HG03139 (cell line): Measurements from ENCODE around the gene TK1.
"Not testable (repeated sequence)": the region's sequence is repeated elsewhere in the genome, so short reads cannot be mapped to it uniquely, and the experiment has no call there.

Experiments
- ATAC-seq: cut with Tn5 transposase; IDR thresholded peaks from one replicate; pipeline ENCODE4 v1.9.1; 2021; ENCODE audit not compliant: unreplicated experiment

TK1 gene, protein sequence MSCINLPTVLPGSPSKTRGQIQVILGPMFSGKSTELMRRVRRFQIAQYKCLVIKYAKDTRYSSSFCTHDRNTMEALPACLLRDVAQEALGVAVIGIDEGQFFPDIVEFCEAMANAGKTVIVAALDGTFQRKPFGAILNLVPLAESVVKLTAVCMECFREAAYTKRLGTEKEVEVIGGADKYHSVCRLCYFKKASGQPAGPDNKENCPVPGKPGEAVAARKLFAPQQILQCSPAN

DNA sequence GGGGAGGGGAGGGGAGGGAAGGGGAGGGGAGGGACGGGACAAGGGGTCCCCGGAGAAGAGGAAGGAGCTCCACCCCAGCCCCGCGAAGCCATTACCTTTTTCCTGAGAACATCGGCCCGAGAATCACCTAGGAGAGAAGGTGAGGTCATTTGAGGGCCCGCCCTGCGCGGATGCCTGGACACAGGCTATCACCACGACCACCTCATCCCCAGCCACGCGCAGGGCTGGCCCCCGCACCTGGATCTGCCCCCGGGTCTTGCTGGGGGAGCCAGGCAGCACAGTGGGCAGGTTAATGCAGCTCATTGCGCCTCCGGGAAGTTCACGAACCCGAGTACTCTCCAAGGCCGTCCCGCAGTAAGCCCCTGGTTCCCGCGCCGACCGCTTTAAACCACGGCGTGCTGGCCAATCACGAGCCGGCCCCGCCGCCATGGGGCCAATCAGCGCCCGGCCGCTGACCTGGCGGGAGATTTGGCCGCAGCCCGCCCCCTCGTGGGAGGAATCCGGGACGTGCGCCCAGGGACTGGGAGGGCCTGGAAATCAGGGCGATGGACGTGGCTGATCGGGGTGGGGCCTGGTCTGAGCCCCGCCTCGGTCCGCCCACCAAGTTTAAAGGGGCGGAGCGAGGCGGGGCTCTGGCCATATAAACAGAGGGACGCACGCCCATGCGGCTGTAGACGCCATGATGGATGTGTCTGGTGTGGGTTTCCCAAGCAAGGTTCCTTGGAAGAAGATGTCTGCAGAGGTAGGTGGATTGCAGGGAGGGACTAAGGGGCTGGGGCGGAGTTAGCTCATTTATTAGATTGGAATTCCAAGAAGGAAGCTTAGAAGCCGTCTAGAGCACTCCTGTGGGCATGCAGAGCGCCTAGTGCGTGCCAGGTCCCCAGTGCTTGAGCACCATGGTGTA is at the start of gene TK1, which contains the start of gene AFMID:
TSS of gene TK1 (minus strand) at position 361 of the 904 bp plus-strand sequence. CDS start at position 303, 58 bp downstream.
TSS of gene AFMID (plus strand) at position 671 of the 904 bp plus-strand sequence. CDS start at position 680, 9 bp downstream.
- ATAC-seq, result peak; percentile 93

DNA sequence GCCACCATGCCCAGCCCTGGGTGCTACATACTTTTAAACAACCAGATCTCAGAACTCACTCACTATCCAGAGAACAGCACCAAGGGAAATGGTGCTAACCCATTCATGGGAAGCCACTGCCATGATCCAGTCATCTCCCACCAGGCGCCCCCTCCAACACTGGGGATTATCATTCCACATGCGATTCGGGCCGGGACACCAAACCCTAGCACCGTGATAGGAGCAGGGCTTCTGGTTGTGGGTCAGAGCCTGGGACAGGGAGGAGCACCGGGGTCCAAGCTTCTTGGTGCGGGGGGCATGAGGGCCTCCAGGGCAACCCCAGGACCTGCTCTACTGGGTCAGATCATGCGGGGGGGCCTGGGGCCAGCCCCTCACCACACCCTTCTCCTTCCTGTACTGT is 49.0 kb upstream of the TK1 start:
- ATAC-seq, result no peak

DNA sequence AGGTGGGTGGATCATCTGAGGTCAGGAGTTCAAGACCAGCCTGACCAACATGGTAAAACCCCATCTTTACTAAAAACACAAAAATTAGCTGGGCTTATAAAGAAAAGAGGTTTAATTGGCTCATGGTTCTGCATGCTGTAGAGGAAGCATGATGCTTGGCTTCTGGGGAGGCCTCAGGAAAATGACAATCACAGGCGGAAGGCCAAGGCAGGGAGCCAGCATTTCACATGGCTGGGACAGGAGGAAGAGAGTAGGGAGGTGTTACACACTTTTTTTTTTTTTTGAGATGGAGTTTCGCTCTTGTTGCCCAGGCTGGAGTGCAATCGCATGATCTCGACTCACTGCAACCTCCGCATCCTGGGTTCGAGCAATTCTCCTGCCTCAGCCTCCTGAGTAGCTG is 48.2 kb upstream of the TK1 start:
- ATAC-seq, result not testable (repeated sequence)

DNA sequence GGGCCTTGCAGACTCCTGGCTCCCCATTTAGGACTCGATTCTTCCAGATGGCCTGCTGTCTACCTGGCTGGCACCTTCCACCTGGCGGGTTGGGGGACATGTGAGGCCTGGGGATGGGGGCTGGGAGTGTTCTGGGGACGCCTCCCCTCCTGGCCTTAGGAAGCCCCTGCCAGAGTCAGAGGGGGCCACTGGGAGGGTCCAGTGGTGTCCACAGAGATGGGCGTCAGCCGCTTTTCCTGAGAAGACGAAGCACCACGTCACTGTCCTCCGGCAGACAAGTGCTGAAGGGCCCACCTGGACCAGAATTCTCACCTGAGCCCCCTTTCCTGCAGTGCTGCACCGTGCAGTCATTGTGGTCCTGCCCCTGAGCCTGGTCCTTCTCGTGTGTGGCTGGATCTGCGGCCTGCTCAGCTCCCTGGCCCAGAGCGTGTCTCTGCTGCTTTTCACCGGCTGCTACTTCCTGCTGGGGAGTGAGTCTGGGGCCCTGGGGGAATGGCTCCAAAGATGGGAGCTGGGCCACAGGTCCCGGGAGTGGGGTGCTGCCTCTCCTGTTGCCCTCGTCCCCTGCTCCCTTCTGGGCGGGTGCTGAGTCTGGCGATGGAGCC is 47.5 kb upstream of the TK1 start:
- no peak for ATAC-seq

DNA sequence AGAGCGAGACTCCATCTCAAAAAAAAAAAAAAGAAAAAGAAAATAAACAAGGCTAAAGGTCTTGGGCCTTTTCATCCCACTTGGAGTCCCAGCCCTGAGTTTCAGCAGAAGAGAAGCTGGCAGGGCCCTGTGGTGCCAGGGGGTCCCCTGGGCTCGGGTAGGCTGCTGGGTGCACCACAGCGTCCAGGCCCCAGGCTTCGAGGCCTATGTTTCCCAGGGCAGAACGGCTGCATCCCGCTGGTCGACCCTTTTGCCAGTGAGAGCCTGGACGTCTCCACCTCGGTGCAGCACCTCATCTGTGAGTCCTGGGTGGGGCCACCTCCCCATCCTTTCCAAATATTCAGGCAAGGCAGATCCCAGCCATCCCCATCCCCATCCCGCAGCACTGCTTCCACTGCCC is 46.8 kb upstream of the TK1 start:
- no peak for ATAC-seq

DNA sequence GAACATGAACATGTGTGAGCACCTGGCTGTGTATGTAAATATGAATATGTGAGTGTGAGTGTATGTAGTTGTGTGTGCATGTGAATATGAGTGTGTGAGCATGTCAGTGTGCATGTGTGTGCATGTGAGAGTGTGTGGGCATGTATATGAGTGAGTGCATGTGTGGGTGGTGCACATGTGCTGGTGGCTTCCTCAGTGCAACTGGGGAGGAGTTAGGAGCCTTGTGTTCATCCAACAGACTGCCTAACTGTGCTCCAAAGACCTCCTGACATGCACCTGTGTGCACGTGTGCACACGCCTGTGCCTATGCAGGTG is 46.0 kb upstream of the TK1 start:
- no peak for ATAC-seq

DNA sequence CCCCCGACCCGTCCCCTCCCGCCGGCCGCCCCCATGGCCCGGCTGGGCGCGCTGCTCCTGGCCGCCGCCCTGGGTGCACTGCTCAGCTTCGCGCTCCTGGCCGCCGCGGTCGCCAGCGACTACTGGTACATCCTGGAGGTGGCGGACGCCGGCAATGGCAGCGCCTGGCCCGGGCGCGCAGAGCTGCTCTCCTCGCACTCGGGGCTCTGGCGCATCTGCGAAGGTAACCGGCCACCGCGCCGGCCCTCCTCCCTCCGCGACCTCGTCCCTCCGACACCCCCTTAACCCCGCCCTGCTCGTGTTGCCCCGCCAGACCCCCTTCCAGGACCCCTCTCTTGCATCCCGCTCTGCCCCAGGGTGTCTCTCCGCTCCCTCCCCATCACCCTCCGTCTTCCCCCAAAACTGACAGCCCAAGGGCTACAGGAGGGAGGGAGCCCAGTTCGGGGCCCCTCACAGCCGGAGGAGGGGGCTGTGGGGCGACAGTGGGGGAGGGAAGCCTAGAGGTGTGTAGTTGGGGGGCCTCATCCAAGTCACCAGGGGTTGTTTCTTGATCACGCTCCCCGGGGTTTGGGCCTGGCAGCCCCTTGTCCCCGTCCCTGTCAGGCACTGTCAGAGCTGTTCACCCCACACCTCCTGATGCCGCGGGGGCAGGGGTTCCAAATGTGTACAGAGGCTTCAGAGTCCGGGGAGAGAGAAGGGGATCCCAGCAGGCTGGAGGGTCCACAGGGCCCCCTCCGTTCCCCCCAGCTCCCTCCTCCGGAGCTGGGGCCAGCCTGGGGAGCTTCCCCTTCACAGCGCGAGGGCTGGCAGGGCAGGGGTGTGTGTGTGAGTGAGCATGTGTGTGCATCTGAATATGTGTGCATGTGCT is 45.4 kb upstream of the TK1 start:
- ATAC-seq, result no peak

DNA sequence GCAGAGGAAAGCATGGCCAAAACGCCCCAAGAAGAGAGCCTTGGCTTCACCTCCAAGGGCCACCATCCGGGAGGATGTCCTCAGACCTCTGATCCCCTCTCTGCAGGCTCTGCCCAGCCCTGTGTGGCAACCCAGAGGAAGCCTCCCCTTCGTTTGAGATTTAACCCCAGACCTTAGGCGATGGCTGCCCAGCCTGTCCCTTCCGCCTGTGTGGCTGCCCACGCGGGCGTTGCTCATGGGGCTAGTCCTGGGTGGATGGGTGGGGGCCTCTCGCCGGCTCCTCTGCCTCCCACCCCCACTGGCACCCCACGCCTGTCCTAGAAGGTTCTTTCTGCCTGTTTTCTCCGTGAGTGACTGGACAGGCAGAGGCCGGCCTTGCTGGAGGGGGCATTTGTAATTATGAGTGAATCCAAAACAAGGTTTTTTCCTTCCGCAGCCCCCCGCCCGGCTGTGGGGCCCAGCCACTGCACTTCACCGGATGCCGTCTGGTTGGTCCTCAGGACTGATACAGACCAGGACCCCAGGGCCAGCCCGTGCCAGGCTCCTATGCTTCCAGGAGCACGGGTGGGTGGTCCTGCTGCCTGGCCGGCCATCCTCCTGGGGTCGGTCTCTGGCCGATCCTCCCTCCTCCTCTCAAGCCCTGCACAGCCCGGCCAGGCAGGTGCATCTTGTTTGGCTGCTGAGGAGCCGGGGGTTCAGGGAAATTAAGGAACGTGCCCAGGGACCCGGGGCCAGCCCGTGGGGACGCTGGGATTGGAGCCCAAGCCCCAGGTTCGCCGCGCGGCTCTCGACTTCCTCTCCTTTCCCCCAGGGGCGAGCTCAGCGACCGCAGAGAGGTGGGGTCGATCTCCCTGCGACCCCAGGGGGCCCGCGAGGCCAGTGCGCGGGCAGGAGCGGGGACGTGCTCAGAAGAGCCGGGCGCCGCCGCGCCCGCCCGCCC is 44.4 kb upstream of the TK1 start, which contains the start of gene TMEM235:
TSS of gene TMEM235 (plus strand) at position 636 of the 940 bp plus-strand sequence. CDS start 393 bp downstream, outside the sequence.
- no peak for ATAC-seq

DNA sequence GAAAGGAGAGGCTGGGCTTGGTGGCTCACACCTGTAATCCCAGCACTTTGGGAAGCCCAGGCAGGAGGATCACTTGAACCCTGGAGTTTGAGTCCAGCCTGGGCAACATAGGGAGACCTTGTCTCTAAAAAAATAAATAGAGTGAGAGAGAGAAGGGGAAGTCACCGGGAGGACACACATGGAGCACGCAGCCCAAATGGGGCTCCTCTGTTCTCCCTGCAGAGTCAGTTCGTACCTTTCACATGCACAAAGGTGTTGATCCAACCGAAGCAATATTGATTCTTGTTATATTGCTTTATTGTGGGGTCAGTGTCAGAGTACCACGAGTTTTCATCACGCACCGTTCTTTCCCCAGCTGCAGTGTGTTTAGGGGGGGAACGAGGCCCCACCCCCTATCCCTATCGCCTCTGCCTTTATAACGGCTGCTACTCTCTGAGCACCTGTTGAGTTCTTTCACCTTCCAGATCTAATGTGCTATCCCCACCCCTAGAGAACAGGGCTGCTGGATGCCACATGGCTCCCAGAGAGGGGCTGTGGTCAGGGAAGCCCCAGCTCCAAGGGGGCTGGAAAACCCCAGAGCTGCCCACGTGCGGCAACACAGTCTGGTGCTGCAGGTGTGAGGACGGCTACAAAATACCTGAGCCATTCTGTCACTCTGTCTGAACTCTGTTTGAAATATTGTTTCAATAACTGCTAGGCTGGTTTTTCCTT is 43.6 kb upstream of the TK1 start:
- ATAC-seq, result no peak

DNA sequence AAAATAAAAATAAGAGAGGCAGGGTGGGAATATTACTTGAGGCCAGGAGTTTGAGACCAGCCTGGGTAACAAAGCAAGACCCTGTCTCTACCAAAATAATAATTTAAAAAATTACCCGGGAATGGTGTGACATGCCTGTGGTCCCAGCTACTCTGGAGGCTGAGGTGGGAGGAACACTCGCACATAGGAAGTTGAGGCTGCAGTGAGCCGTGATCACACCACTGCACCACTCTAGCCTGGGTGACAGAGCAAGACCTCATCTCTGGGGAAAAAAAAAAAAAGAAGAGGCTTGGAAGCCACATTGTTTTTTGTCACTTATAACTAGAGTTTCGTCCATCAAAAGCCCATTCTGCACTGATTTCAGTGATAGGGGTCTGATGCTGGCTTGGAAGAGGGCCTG is 41.3 kb upstream of the TK1 start:
- no peak for ATAC-seq

DNA sequence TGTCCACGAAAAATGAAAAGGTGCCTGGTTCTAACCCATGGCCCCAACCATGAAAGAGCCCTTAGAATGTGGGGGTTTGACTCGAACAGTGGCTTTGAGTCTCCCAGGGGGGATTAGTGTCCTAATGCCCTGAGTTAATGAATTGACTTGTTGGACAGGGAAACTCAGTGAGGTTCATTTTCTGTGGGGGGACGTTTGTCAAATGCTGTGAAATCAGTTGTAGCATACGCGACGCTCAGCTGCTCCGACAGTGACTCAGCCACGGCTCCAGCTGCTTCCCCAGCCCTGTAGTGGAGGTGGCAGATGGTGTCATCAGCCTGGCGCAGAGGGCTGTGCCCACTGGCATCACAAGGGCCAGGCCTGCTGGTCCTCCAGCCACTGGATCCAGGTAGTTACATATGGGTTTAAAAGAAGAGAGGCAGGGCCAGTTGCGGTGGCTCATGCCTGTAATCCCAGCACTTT is 40.6 kb upstream of the TK1 start:
- no peak for ATAC-seq

DNA sequence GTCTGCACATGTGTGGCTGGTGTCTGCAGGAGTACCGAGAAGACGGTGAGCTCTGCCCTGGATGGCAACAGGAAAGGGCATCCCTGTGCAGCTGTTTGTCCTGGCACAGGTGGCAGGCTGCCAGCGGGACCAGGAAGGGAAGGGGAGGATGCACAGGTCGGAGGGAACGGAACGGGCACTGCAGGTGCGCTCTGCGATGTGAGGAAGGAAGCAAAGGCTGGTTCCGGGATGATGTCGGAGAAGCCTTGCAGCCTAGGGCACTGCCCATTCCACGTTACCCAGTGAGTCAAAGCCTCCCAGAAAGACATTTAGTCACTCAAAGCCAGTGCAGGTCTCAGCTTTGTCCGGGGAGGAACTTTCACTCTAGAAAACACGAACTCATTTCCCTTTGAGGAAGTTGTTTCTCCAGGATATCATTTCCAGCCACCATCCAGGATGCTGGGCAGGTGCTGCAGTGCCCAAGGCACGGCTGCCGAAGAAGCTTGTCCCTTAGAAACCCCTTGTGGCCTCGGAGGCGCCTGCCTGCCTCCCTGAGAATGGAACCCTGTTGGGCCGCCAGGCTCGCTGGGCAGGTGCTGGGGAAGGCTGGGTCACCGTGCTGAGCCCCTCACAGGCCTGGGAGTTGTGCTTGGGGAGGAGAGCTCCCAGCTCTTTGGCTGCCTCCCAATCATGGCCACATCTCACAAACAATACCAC is 40.1 kb upstream of the TK1 start:
- ATAC-seq, result no peak

DNA sequence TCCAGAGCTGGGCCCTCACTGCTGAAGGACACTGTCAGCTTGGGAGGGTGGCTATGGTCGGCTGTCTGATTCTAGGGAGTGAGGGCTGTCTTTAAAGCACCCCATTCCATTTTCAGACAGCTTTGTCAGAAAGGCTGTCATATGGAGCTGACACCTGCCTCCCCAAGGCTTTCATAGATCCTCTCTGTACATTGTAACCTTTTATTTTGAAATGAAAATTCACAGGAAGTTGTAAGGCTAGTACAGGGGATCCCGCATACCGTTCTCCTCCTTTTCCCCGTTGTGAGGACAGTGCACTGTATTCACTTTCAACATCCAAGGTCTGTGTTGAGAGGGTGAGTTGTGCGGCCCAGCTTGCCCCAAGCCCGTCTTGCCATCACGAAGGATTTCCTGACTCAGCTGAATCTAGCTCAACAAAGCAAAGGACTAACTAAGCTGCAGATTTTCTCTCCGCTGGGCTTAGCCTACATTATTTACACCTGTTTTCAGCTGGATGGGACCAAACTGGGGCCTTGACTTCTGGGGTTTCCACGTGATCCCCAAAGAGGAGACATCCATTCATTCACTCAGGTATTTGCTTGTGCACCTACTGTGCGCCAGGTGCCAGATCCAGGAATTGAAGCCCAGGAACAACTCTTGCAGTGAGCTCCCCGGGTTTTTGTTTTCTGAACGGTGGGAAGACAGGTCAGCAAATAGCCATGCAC is 39.4 kb upstream of the TK1 start:
- ATAC-seq, result no peak

DNA sequence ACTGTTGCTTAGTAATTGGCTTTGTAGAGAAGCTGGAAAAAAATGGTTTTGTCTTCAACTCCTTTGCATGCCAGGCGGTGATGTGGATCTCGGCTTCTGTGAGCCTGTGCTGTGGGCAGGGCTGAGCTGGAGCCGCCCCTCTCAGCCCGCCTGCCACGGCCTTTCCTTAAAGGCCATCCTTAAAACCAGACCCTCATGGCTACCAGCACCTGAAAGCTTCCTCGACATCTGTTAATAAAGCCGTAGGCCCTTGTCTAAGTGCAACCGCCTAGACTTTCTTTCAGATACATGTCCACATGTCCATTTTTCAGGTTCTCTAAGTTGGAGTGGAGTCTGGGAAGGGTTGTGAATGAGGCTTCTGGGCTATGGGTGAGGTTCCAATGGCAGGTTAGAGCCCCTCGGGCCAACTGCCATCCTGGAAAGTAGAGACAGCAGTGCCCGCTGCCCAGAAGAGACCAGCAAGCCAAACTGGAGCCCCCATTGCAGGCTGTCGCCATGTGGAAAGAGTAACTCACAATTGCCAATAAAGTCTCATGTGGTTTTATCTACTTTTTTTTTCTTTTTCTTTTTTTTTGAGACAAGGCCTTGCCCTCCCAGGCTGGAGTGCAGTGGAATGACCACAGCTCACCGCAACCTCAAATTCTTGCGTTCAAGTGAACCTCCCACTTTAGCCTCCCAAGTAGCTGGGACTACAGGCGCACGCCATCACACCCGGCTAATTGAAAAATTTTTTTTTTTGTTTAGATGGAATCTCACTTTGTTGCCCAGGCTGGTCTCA is 38.4 kb upstream of the TK1 start:
- ATAC-seq, result no peak

DNA sequence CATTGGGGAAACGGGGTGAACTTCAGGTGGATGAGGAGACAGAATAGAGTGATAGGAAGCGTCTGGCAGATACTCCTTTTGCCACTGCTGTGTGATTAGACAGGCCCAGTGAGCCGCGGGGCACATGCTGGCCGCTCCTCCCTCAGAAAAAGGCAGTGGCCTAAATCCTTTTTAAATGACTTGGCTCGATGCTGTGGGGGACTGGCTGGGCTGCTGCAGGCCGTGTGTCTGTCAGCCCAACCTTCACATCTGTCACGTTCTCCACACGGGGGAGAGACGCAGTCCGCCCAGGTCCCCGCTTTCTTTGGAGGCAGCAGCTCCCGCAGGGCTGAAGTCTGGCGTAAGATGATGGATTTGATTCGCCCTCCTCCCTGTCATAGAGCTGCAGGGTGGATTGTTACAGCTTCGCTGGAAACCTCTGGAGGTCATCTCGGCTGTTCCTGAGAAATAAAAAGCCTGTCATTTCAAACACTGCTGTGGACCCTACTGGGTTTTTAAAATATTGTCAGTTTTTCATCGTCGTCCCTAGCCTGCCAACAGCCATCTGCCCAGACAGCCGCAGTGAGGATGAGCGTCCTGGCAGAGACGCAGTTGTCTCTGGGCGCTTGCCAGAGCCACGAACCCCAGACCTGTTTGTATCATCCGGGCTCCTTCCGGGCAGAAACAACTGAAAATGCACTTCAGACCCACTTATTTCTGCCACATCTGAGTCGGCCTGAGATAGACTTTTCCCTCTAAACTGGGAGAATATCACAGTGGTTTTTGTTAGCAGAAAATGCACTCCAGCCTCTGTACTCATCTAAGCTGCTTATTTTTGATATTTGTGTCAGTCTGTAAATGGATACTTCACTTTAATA is 37.6 kb upstream of the TK1 start:
- ATAC-seq, result no peak

DNA sequence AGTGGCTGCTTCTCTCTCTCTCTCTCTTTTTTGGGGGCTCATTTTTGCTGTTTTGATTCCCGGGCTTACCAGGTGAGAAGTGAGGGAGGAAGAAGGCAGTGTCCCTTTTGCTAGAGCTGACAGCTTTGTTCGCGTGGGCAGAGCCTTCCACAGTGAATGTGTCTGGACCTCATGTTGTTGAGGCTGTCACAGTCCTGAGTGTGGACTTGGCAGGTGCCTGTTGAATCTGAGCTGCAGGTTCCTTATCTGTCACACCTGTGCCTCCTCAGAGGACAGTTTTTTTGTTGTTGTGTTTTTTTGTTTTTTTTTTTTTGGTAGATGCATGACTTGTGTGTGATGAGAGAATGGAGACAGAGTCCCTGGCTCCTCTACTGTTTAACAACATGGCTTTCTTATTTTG is 36.9 kb upstream of the TK1 start:
- ATAC-seq, result no peak
